Measurements from ENCODE around the gene C4BPB.

The C4BPB gene

GRCh38 chr1:207115269-207115668 is 26.6 kb downstream of the C4BPB start:
- no peak for TF ChIP-seq CTCF (IDR thresholded peaks at IDR 0.05; ENCODE audit: borderline replicate concordance, insufficient read depth, low read depth, low read length)
- H3K4me3 ChIP-seq (ENCODE audit: low read depth, low read length) = no peak overlapping the region

GRCh38 chr1:207124389-207124788 is 35.7 kb downstream of the C4BPB start:
- no peak for TF ChIP-seq CTCF (IDR thresholded peaks at IDR 0.05; ENCODE audit: borderline replicate concordance, insufficient read depth, low read depth, low read length)
- H3K4me3 ChIP-seq (ENCODE audit: low read depth, low read length) = no peak overlapping the region

GRCh38 chr1:207128336-207128921 is 39.8 kb downstream of the C4BPB start:
- no peak overlapping the region for H3K4me3 ChIP-seq (ENCODE audit: low read depth, low read length)
- no peak for TF ChIP-seq CTCF (IDR thresholded peaks at IDR 0.05; ENCODE audit: borderline replicate concordance, insufficient read depth, low read depth, low read length)

- H3K4me3 ChIP-seq (ENCODE audit: low read depth, low read length) = no peak overlapping the region
- no peak for TF ChIP-seq CTCF (IDR thresholded peaks at IDR 0.05; ENCODE audit: borderline replicate concordance, insufficient read depth, low read depth, low read length)
Observed at GRCh38 chr1:207129053-207129452, 40.4 kb downstream of the C4BPB start.

GRCh38 chr1:207130252-207131036 is 41.8 kb downstream of the C4BPB start:
- no peak overlapping the region for H3K4me3 ChIP-seq (ENCODE audit: low read depth, low read length)
- no peak for TF ChIP-seq CTCF (IDR thresholded peaks at IDR 0.05; ENCODE audit: borderline replicate concordance, insufficient read depth, low read depth, low read length)

GRCh38 chr1:207131163-207131562 is 42.5 kb downstream of the C4BPB start:
- TF ChIP-seq CTCF (IDR thresholded peaks at IDR 0.05; ENCODE audit: borderline replicate concordance, insufficient read depth, low read depth, low read length) = no peak
- H3K4me3 ChIP-seq (ENCODE audit: low read depth, low read length) = no peak overlapping the region

- TF ChIP-seq CTCF (IDR thresholded peaks at IDR 0.05; ENCODE audit: borderline replicate concordance, insufficient read depth, low read depth, low read length) = no peak
- H3K4me3 ChIP-seq (ENCODE audit: low read depth, low read length) = no peak overlapping the region
Observed at GRCh38 chr1:207134581-207134980, 45.9 kb downstream of the C4BPB start.

Measured in GM12875 (cell line).